Endothelial cell of umbilical vein (primary cell): Measurements from ENCODE around the gene SGTB. TPM values are rescaled to one million over a fixed set of nuclear protein-coding genes. Genes with fewer than 3 reads are reported as not detected.

Source experiments
- BruUV-seq: library from RNA; stranded (reverse); fragments of 400-500 nt; replicated peaks from 2 replicates; lab custom pipeline; 2021; lab: Mats Ljungman, UMichigan
- CTCF ChIA-PET: fragments of 300-600, 350-600 bp; sonication (Branson Sonifier 250); formaldehyde crosslinking; loops from one replicate; lab custom pipeline; 2021; ENCODE audit warnings: antibody characterized with exemption, inconsistent platforms; lab: Charles Lee
- POLR2A ChIA-PET: fragments of 300-600, 350-600 bp; sonication (Branson Sonifier 250); formaldehyde crosslinking; loops from one replicate; lab custom pipeline; 2021; ENCODE audit warnings: antibody characterized with exemption, inconsistent platforms; lab: Charles Lee
- DNase-seq: peaks from one replicate; pipeline ENCODE4 v3.0.0-alpha.2; 2011; ENCODE audit warnings: low read depth, low spot score
- FAIRE-seq: peaks from 2 replicates; lab custom pipeline; 2011; peaks lifted over from hg19 to GRCh38; lab: Jason Lieb, UNC
- H2AFZ ChIP-seq: 2 replicates; pipeline ENCODE4 v1.6.0; 2012; ENCODE audit warnings: low read depth, low read length, control low read depth, inconsistent platforms
- H3K27ac ChIP-seq: 2 replicates; pipeline ENCODE4 v1.5.1; 2011; ENCODE audit warnings: low read depth, mild to moderate bottlenecking, control low read depth, low read length, moderate library complexity; ENCODE audit not compliant: insufficient read depth
- H3K27me3 ChIP-seq, 2 experiments: 2 replicates each; pipeline versions ENCODE4 v1.6.0 to v1.6.1; 2011; ENCODE audit warnings: low read length in 2 of 2, mixed read lengths in 1 of 2; ENCODE audit not compliant: control insufficient read depth in 2 of 2, insufficient read depth in 2 of 2
- H3K36me3 ChIP-seq, 2 experiments: 2 replicates in 1 of 2; 3 replicates in 1 of 2; pipeline ENCODE4 v1.5.1; 2011; ENCODE audit warnings: low read length in 2 of 2, mild to moderate bottlenecking in 1 of 2, moderate library complexity in 1 of 2; ENCODE audit not compliant: control insufficient read depth in 2 of 2, insufficient read depth in 2 of 2; ENCODE audit errors: extremely low read depth in 1 of 2
- H3K4me1 ChIP-seq: 3 replicates; pipeline ENCODE4 v1.5.1; 2011; ENCODE audit warnings: mild to moderate bottlenecking, low read length; ENCODE audit not compliant: control insufficient read depth, insufficient read depth; ENCODE audit errors: extremely low read depth
- H3K4me2 ChIP-seq: 2 replicates; pipeline ENCODE4 v1.6.1; 2011; ENCODE audit warnings: low read length, control low read depth, mixed read lengths; ENCODE audit not compliant: insufficient read depth
- H3K4me3 ChIP-seq, 3 experiments: fragments of 200-600 bp in 1 of 3; sonication (generic), shearing (Covaris generic) in 1 of 3; replicated peaks in 1 of 3; 2 replicates each; pipeline ENCODE4 v1.5.1; 2011 to 2016; ENCODE audit warnings: control low read depth in 3 of 3, low read length in 3 of 3, mild to moderate bottlenecking in 2 of 3, inconsistent platforms in 1 of 3, low read depth in 1 of 3, moderate library complexity in 1 of 3; ENCODE audit not compliant: insufficient read depth in 1 of 3
- H3K79me2 ChIP-seq: 2 replicates; pipeline ENCODE4 v1.6.0; 2012; ENCODE audit warnings: low read length, inconsistent platforms; ENCODE audit not compliant: control insufficient read depth, insufficient read depth
- H3K9ac ChIP-seq: replicated peaks from 2 replicates; pipeline ENCODE3; 2011; ENCODE audit warnings: low read length, control low read depth; ENCODE audit not compliant: insufficient read depth; ENCODE audit errors: extremely low read depth
- H3K9me1 ChIP-seq: replicated peaks from 3 replicates; pipeline ENCODE4 v1.6.0; 2011; ENCODE audit warnings: mild to moderate bottlenecking, low read length; ENCODE audit not compliant: control insufficient read depth, insufficient read depth; ENCODE audit errors: extremely low read depth
- H3K9me3 ChIP-seq: replicated peaks from 2 replicates; pipeline ENCODE4 v1.5.1; 2012; ENCODE audit warnings: low read length, inconsistent platforms; ENCODE audit not compliant: control insufficient read depth, insufficient read depth
- H4K20me1 ChIP-seq: replicated peaks from 2 replicates; pipeline ENCODE3; 2011; ENCODE audit warnings: mild to moderate bottlenecking, low read length; ENCODE audit not compliant: control insufficient read depth, insufficient read depth; ENCODE audit errors: extremely low read depth
- EZH2 ChIP-seq: IDR thresholded peaks from 2 replicates; pipeline ENCODE4 v1.6.1; 2012; ENCODE audit warnings: borderline replicate concordance, low read depth, mild to moderate bottlenecking, moderate library complexity, low read length, inconsistent platforms; ENCODE audit not compliant: severe bottlenecking
- FOS ChIP-seq: IDR thresholded peaks from 2 replicates; pipeline ENCODE4 v1.6.1; 2011; ENCODE audit warnings: mild to moderate bottlenecking, low read length, moderate library complexity, borderline replicate concordance; ENCODE audit not compliant: insufficient read depth
- GATA2 ChIP-seq: IDR thresholded peaks from 2 replicates; pipeline ENCODE4 v1.7.0; 2011; ENCODE audit warnings: low read depth, mild to moderate bottlenecking, moderate library complexity, mixed read lengths, low read length; ENCODE audit not compliant: insufficient read length, insufficient read depth
- JUN ChIP-seq: IDR thresholded peaks from 2 replicates; pipeline ENCODE4 v1.6.1; 2011; ENCODE audit warnings: borderline replicate concordance, low read depth; ENCODE audit not compliant: insufficient read length, insufficient read depth
- MYC ChIP-seq: IDR thresholded peaks from one replicate; pipeline ENCODE4 v1.6.1; 2011; ENCODE audit warnings: mild to moderate bottlenecking, low read depth, low read length
- POLR2A ChIP-seq: IDR thresholded peaks from 2 replicates; pipeline ENCODE4 v1.6.1; 2012; ENCODE audit warnings: low read depth, mild to moderate bottlenecking, control low read depth, low read length
- POLR2AphosphoS5 ChIP-seq: IDR thresholded peaks from 2 replicates; pipeline ENCODE4 v1.6.1; 2012; ENCODE audit warnings: low read depth, mild to moderate bottlenecking, control low read depth, low read length, moderate library complexity; ENCODE audit not compliant: insufficient read depth
- dilution Hi-C: fragments of 300-500 bp; cut with MboI; formaldehyde crosslinking; loops from one replicate; pipeline ENCODE4 v1.15.0; 2019; ENCODE audit warnings: low sequenced_read_pairs; ENCODE audit not compliant: extremely low pct_ligation_motif_present
- intact Hi-C: fragments of 100-400 bp; cut with micrococcal nuclease; formaldehyde crosslinking; loops from one replicate; pipeline ENCODE4 v1.10.0; 2022
- polyA plus RNA-seq, 4 experiments: library from polyadenylated mRNA; depleted of rRNA in 3 of 4; stranded (reverse) in 3 of 4; unstranded in 1 of 4; fragments of >200 nt; gene quantifications; 2 replicates each; pipeline versions ENCODE4 v1.2.1 to v1.2.3, GENCODE V29; 2011 to 2012; ENCODE audit warnings: missing spikeins in 1 of 4
- total RNA-seq: library from RNA; stranded (reverse); gene quantifications from 2 replicates; pipeline ENCODE4 v1.2.3, GENCODE V29; 2021
- TF ChIP-seq, protein P1 (sequence below), 2 donors: IDR thresholded peaks; 1 replicate in 1 of 2; 2 replicates in 1 of 2; pipeline ENCODE4 v1.5.1; 2011; ENCODE audit warnings: low read length in 2 of 2, mild to moderate bottlenecking in 2 of 2, moderate library complexity in 2 of 2, control low read depth in 1 of 2, inconsistent platforms in 1 of 2, low read depth in 1 of 2; ENCODE audit not compliant: insufficient read depth in 1 of 2; ENCODE audit errors: extremely low read depth in 1 of 2
- TF ChIP-seq, protein P2 (sequence below): IDR thresholded peaks from 2 replicates; pipeline ENCODE4 v1.6.1; 2011; ENCODE audit not compliant: insufficient read depth, insufficient read length

SGTB gene
- total and polyA plus RNA-seq, 2 donors (not counting 3 experiments of a cell fraction or from before 2014, with no cell fraction given): 3.1 to 14.1 TPM

DNA sequence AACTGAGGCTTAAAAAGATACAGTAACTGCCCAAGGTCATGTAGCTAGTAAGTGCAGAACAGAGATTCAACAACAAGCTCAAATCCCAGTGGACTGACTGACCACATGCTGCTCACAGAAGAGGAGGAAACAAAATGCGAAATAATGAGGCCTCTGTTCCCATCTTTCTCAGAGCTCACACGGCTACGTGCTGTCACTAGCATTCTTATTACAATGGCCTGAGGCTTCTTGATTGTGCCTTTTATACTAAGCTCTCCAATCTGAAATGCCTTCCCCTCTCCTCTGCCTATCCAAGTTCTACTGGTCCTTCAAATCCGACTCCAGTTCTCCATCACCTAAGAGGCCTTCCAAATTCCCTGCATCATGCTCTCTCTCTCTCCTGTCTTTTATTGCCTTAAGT is 26.0 kb downstream of the SGTB start:
- TF ChIP-seq, protein P1, sequence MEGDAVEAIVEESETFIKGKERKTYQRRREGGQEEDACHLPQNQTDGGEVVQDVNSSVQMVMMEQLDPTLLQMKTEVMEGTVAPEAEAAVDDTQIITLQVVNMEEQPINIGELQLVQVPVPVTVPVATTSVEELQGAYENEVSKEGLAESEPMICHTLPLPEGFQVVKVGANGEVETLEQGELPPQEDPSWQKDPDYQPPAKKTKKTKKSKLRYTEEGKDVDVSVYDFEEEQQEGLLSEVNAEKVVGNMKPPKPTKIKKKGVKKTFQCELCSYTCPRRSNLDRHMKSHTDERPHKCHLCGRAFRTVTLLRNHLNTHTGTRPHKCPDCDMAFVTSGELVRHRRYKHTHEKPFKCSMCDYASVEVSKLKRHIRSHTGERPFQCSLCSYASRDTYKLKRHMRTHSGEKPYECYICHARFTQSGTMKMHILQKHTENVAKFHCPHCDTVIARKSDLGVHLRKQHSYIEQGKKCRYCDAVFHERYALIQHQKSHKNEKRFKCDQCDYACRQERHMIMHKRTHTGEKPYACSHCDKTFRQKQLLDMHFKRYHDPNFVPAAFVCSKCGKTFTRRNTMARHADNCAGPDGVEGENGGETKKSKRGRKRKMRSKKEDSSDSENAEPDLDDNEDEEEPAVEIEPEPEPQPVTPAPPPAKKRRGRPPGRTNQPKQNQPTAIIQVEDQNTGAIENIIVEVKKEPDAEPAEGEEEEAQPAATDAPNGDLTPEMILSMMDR (IDR thresholded peaks at IDR 0.05; ENCODE audit: extremely low read depth in 1 of 2, insufficient read depth in 1 of 2, low read depth in 1 of 2, low read length in 2 of 2): no peak
- no peak for TF ChIP-seq GATA2
- TF ChIP-seq, protein P2, sequence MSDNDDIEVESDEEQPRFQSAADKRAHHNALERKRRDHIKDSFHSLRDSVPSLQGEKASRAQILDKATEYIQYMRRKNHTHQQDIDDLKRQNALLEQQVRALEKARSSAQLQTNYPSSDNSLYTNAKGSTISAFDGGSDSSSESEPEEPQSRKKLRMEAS: no peak
- no peak for TF ChIP-seq EZH2
- TF ChIP-seq POLR2A: no peak
- TF ChIP-seq POLR2AphosphoS5: no peak
- no peak for TF ChIP-seq MYC
- TF ChIP-seq JUN: no peak
- no peak for TF ChIP-seq FOS
- dilution Hi-C loops (no loop called here), intact Hi-C loops (no loop called here)
- Histone ChIP-seq H4K20me1 (no peaks in the 10 kb centered on the region), H3K4me3 (no peak overlapping the region), H3K27me3 (no peaks in the 10 kb centered on the region), H3K4me1 (no peaks in the 10 kb centered on the region), H2AFZ (no peak overlapping the region), H3K9me1 (no peaks in the 10 kb centered on the region), H3K4me2 (no peak overlapping the region), H3K36me3 (peaks cover 2% of the 10 kb centered on the region in 2 experiments), H3K79me2 (no peaks in the 10 kb centered on the region), H3K9ac (no peak overlapping the region), H3K9me3 (no peaks in the 10 kb centered on the region), H3K27ac (no peak overlapping the region)
- DNase-seq: no peak
- ChIA-PET POLR2A (no interaction called here), CTCF (interaction anchor here (1.2 kb wide), 1 partner anchor 20 kb away, joined by 3 read pairs; no protein-coding TSS in a partner anchor)
- no TSS peak for BruUV-seq
- FAIRE-seq: no peak
